ENCODE data around the gene TYSND1. TPM values are rescaled to one million over a fixed set of nuclear protein-coding genes. Genes with fewer than 3 reads are reported as not detected.

TYSND1 gene
- total RNA-seq, 4 donors from 2014 or later, result 18.6 to 48.8 (median 21.9) TPM

DNA sequence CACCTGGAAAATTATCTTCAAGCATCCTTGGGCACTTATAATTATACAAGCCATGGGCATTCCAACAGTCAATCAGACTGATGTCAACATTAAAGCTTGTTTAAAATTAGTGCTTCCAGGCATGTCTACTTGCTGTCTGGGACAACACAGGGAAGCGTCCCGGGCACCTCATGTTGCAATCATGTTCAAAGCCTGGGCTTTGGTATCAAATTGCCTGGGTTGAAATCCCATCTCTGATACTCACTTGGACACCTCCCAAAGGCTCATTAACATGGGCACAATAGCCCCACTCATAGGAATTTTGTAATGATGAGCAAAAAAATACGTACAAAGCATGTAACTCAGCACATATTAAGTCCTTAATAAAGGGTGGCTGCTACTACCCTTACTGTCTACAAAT is 28.3 kb downstream of the TYSND1 start:
- Histone ChIP-seq H3K27me3 (no peaks in the 10 kb centered on the region), H3K36me3 (peaks cover 0 to 24% (median 2%) of the 10 kb centered on the region in 4 donors), H3K9me3 (no peaks in the 10 kb centered on the region), H3K4me1 (no peaks in the 10 kb centered on the region), H3K27ac (no peak overlapping the region), H3K4me3 (no peak overlapping the region)
- intact Hi-C loops (cut with DNase I; ENCODE audit: low total_unique reads) (no loop called here), in situ Hi-C loops (cut with MboI; ENCODE audit: low pct_ligation_motif_present in 1 of 4, low pct_unique_long_range_greater_than_20kb in 1 of 4, low sequenced_read_pairs in 3 of 4) (no loop called here)
- no peak for DNase-seq
- WGBS, 2 donors (ENCODE audit: low coverage in 1 of 2), result 90 to 94% methylated on average over 1 to 3 of the region's 3 CpGs
- TF ChIP-seq EP300 (IDR thresholded peaks at IDR 0.05; ENCODE audit: low read depth) (no peak), POLR2AphosphoS5 (IDR thresholded peaks at IDR 0.05) (no peak), POLR2A (IDR thresholded peaks at IDR 0.05) (no peak)
- TF ChIP-seq, protein P1, sequence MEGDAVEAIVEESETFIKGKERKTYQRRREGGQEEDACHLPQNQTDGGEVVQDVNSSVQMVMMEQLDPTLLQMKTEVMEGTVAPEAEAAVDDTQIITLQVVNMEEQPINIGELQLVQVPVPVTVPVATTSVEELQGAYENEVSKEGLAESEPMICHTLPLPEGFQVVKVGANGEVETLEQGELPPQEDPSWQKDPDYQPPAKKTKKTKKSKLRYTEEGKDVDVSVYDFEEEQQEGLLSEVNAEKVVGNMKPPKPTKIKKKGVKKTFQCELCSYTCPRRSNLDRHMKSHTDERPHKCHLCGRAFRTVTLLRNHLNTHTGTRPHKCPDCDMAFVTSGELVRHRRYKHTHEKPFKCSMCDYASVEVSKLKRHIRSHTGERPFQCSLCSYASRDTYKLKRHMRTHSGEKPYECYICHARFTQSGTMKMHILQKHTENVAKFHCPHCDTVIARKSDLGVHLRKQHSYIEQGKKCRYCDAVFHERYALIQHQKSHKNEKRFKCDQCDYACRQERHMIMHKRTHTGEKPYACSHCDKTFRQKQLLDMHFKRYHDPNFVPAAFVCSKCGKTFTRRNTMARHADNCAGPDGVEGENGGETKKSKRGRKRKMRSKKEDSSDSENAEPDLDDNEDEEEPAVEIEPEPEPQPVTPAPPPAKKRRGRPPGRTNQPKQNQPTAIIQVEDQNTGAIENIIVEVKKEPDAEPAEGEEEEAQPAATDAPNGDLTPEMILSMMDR (IDR thresholded peaks at IDR 0.05), result no peak

DNA sequence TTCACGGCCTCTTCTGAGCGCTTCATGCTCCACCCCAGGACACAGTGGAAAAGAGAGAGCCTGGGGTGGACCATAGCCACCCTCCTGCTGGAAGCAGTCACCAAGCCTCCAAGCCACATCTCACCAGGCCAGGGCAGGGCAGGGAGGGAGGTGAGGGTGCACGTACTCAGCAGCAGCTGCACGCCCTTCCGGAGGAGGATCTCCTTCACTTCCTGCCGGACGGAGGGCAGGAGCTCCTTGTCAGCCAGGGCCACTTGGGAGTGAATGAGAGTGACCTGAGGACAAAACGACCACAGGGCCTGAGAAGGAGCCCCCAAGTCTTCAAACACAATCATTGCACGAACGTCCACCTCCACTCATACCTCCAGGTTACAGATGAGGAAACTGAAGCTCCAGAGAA is 28.9 kb downstream of the TYSND1 start:
- no peaks in the 10 kb centered on the region for H3K9me3 ChIP-seq
- TF ChIP-seq EP300 (IDR thresholded peaks at IDR 0.05; ENCODE audit: low read depth) (no peak), POLR2A (IDR thresholded peaks at IDR 0.05) (no peak), POLR2AphosphoS5 (IDR thresholded peaks at IDR 0.05) (no peak)
- TF ChIP-seq, protein P1 (IDR thresholded peaks at IDR 0.05), result no peak
- in situ Hi-C loops (cut with MboI; ENCODE audit: low pct_ligation_motif_present in 1 of 4, low pct_unique_long_range_greater_than_20kb in 1 of 4, low sequenced_read_pairs in 3 of 4) (no loop called here), intact Hi-C loops (cut with DNase I; ENCODE audit: low total_unique reads) (no loop called here)
- no peaks in the 10 kb centered on the region for H3K4me1 ChIP-seq
- H3K27me3 ChIP-seq, result no peaks in the 10 kb centered on the region
- peaks cover 0 to 24% (median 2%) of the 10 kb centered on the region in 4 donors for H3K36me3 ChIP-seq
- no peak overlapping the region for H3K4me3 ChIP-seq
- H3K27ac ChIP-seq, result no peak overlapping the region
- no peak for DNase-seq
- WGBS, 2 donors (ENCODE audit: low coverage in 1 of 2), result 89% methylated on average over 10 of the region's 10 CpGs; no CpG with 5 or more reads in 1 of the 2 donors

DNA sequence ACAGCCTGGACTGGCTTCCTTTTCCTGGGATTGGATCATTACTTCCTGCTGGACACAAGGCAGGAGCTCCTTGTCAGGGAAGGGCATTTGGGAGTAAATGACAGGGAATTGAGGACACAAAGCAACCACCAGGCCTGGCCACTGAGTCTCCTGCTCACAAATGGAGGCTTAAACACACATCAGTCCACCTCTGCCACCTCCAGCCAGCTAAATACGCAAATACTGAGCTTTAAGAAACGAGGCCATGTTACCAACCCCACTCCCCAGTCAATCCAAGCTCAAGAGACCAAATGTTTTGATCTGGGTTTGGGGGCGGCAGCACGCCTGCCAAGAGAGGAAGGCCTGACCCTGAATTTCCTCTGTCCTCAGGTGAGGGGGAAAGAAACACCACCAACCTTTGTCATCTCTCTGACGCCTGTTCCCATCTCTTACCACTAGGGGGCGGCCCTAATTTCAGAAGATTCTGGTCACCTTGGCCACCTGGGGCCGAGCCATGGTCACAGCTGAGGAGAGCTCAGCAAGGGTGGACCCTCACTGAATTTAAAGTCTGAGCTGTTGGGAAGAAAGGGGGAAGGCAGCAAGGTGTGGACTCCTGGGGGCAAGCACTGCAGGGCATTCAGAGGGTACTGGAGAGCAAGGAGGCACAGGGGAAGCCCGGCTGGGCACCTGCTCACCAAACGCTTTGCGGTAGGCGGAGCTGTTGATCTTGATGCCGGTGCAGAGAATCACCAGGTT is 30.4 kb downstream of the TYSND1 start:
- intact Hi-C loops (cut with DNase I; ENCODE audit: low total_unique reads) (no loop called here), in situ Hi-C loops (cut with MboI; ENCODE audit: low pct_ligation_motif_present in 1 of 4, low pct_unique_long_range_greater_than_20kb in 1 of 4, low sequenced_read_pairs in 3 of 4) (no loop called here)
- WGBS, 2 donors (ENCODE audit: low coverage in 1 of 2), result 40 to 44% methylated on average over 2 to 12 of the region's 12 CpGs
- TF ChIP-seq EP300 (IDR thresholded peaks at IDR 0.05; ENCODE audit: low read depth), result no peak
- no peak for TF ChIP-seq POLR2AphosphoS5 (IDR thresholded peaks at IDR 0.05)
- TF ChIP-seq POLR2A (IDR thresholded peaks at IDR 0.05), result no peak
- TF ChIP-seq, protein P1 (IDR thresholded peaks at IDR 0.05), result peak; percentile 86 to 93 (median 91)
- H3K27me3 ChIP-seq, result no peaks in the 10 kb centered on the region
- H3K9me3 ChIP-seq, result no peaks in the 10 kb centered on the region
- H3K4me1 ChIP-seq, result no peaks in the 10 kb centered on the region
- no peak overlapping the region for H3K27ac ChIP-seq
- H3K36me3 ChIP-seq, result peaks cover 0 to 24% (median 2%) of the 10 kb centered on the region in 4 donors
- no peak overlapping the region for H3K4me3 ChIP-seq
- peak; percentile 70 for DNase-seq

DNA sequence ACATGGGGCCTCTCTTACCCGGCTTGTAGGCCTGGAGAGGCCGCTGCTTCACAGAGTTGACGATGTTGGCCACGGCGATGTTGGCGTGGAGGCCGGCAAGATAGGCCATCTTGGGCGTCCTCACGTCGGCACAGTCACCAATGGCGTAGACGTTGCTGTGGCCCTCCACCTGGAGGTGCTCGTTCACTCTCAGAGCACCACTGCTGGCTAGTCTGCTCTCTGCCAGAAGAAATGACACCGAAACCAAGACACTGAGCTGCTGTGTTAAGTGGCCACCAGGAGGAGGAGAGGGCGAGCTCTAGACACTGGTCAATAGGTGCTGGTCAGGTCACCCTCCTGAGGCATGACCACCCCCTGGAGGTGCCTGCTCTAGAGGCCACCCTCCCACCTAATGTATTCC is 31.6 kb downstream of the TYSND1 start:
- in situ Hi-C loops (cut with MboI; ENCODE audit: low pct_ligation_motif_present in 1 of 4, low pct_unique_long_range_greater_than_20kb in 1 of 4, low sequenced_read_pairs in 3 of 4), result no loop called here

More for the DNA sequence above, 31.6 kb downstream of the TYSND1 start:
- no peak for DNase-seq
- 92 to 100% methylated on average over 1 to 15 of the region's 15 CpGs for WGBS, 2 donors (ENCODE audit: low coverage in 1 of 2)
- Histone ChIP-seq H3K4me1 (no peaks in the 10 kb centered on the region), H3K27ac (no peak overlapping the region), H3K9me3 (no peaks in the 10 kb centered on the region), H3K36me3 (peaks cover 0 to 18% (median 7%) of the 10 kb centered on the region in 4 donors), H3K27me3 (no peaks in the 10 kb centered on the region), H3K4me3 (no peak overlapping the region)
- TF ChIP-seq POLR2A (IDR thresholded peaks at IDR 0.05) (no peak), EP300 (IDR thresholded peaks at IDR 0.05; ENCODE audit: low read depth) (no peak), POLR2AphosphoS5 (IDR thresholded peaks at IDR 0.05) (no peak)
- TF ChIP-seq, protein P1 (IDR thresholded peaks at IDR 0.05), result no peak
- intact Hi-C loops (cut with DNase I; ENCODE audit: low total_unique reads), result no loop called here

Data from transverse colon (tissue), 4 donors.